SK-N-SH (cell line): ENCODE data around the gene CNRIP1. TPM values are rescaled to one million over a fixed set of nuclear protein-coding genes. Genes with fewer than 3 reads are reported as not detected.

ENCODE experiments used
- CTCF ChIA-PET: fragments of 300-600, 350-600 bp; formaldehyde crosslinking; extraction: SDS; loops from one replicate; lab custom pipeline; 2021; lab: Yijun Ruan, JAX
- POLR2A ChIA-PET: fragments of 350-600 bp; sonication (Branson Sonifier 250); formaldehyde crosslinking; extraction: SDS; loops from one replicate; lab custom pipeline; 2020; ENCODE audit warnings: antibody characterized with exemption, inconsistent platforms; lab: Yijun Ruan, JAX
- DNase-seq: peaks from one replicate; pipeline ENCODE4 v3.0.0; 2012
- H2AFZ ChIP-seq: fragments of 200-600 bp; sonication (generic); 2 replicates; pipeline ENCODE4 v1.8.1; 2016; ENCODE audit warnings: antibody characterized with exemption, mild to moderate bottlenecking, low read depth
- H3F3A ChIP-seq: fragments of 200-600 bp; sonication (generic); replicated peaks from 2 replicates; pipeline ENCODE3; 2016; ENCODE audit warnings: antibody characterized with exemption, mild to moderate bottlenecking; ENCODE audit not compliant: insufficient read depth
- H3K27ac ChIP-seq, 2 experiments: fragments of 200-500 bp in 1 of 2; fragments of 200-600 bp in 1 of 2; sonication (Bioruptor generic) in 1 of 2; sonication (generic), shearing (Covaris generic) in 1 of 2; 2 replicates each; pipeline versions ENCODE4 v1.5.1 to v1.6.1; 2014 to 2016; ENCODE audit warnings: low read depth in 2 of 2, inconsistent platforms in 1 of 2, low read length in 1 of 2, mild to moderate bottlenecking in 1 of 2, mixed read lengths in 1 of 2
- H3K27me3 ChIP-seq: fragments of 200-600 bp; sonication (generic), shearing (Covaris generic); 2 replicates; pipeline ENCODE4 v1.6.1; 2016; ENCODE audit warnings: mixed run types; ENCODE audit not compliant: insufficient read depth
- H3K36me3 ChIP-seq, 2 experiments: fragments of 200-500 bp in 1 of 2; fragments of 200-600 bp in 1 of 2; sonication (Bioruptor generic) in 1 of 2; sonication (generic) in 1 of 2; replicated peaks in 1 of 2; 2 replicates each; pipeline versions ENCODE3 to v1.5.1; 2014 to 2016; ENCODE audit warnings: low read length in 1 of 2, mild to moderate bottlenecking in 1 of 2; ENCODE audit not compliant: insufficient read depth in 2 of 2, control insufficient read depth in 1 of 2
- H3K4me1 ChIP-seq, 2 experiments: fragments of 200-500 bp in 1 of 2; fragments of 200-600 bp in 1 of 2; sonication (Bioruptor generic) in 1 of 2; sonication (generic), shearing (Covaris generic) in 1 of 2; 2 replicates each; pipeline versions ENCODE4 v1.5.1 to v1.6.1; 2014 to 2016; ENCODE audit warnings: low read depth in 1 of 2, low read length in 1 of 2, mixed run types in 1 of 2; ENCODE audit not compliant: insufficient read depth in 2 of 2, control insufficient read depth in 1 of 2
- H3K4me2 ChIP-seq: fragments of 200-600 bp; sonication (generic), shearing (Covaris generic); 2 replicates; pipeline ENCODE4 v1.6.1; 2017; ENCODE audit warnings: mixed run types
- H3K4me3 ChIP-seq, 2 experiments: fragments of 200-500 bp in 1 of 2; fragments of 200-600 bp in 1 of 2; sonication (Bioruptor generic) in 1 of 2; sonication (generic), shearing (Covaris generic) in 1 of 2; 2 replicates each; pipeline versions ENCODE4 v1.5.1 to v1.8.1; 2014 to 2016; ENCODE audit warnings: low read depth in 2 of 2, inconsistent platforms in 1 of 2, low read length in 1 of 2, mild to moderate bottlenecking in 1 of 2, mixed read lengths in 1 of 2, moderate library complexity in 1 of 2
- H3K79me2 ChIP-seq: fragments of 200-600 bp; sonication (generic); 2 replicates; pipeline ENCODE4 v1.8.1; 2017; ENCODE audit warnings: mild to moderate bottlenecking; ENCODE audit not compliant: insufficient read depth
- H3K9ac ChIP-seq: fragments of 200-600 bp; sonication (generic); 2 replicates; pipeline ENCODE4 v1.6.1; 2017; ENCODE audit warnings: mixed run types
- H3K9me2 ChIP-seq: fragments of 200-600 bp; sonication (generic); 2 replicates; pipeline ENCODE4 v1.6.1; 2017; ENCODE audit warnings: mixed run types
- H3K9me3 ChIP-seq: fragments of 200-600 bp; sonication (generic); 2 replicates; pipeline ENCODE4 v1.6.1; 2017; ENCODE audit warnings: mixed run types, mild to moderate bottlenecking, moderate library complexity
- H4K20me1 ChIP-seq: fragments of 200-600 bp; sonication (generic); 2 replicates; pipeline ENCODE4 v1.6.1; 2017; ENCODE audit warnings: mild to moderate bottlenecking, mixed run types; ENCODE audit not compliant: insufficient read depth
- FOXM1 ChIP-seq: IDR thresholded peaks from 2 replicates; pipeline ENCODE4 v1.4.0; 2012; ENCODE audit warnings: low read depth, mild to moderate bottlenecking
- GABPA ChIP-seq: IDR thresholded peaks from 2 replicates; pipeline ENCODE4 v1.4.0; 2012; ENCODE audit warnings: low read depth, mild to moderate bottlenecking
- GATA2 ChIP-seq: sonication (generic); formaldehyde crosslinking; IDR thresholded peaks from 2 replicates; pipeline ENCODE4 v1.5.0; 2020; ENCODE audit warnings: mild to moderate bottlenecking, missing genetic modification reagents
- MEF2A ChIP-seq: IDR thresholded peaks from 2 replicates; pipeline ENCODE4 v1.4.0; 2012; ENCODE audit warnings: low read depth, borderline replicate concordance
- MXI1 ChIP-seq: IDR thresholded peaks from 2 replicates; pipeline ENCODE4 v1.6.1; 2012; ENCODE audit warnings: mild to moderate bottlenecking, low read depth, low read length, improper control_type of control experiment
- NFIC ChIP-seq: IDR thresholded peaks from 2 replicates; pipeline ENCODE4 v1.4.0; 2012; ENCODE audit warnings: borderline replicate concordance
- NRF1 ChIP-seq: IDR thresholded peaks from 2 replicates; pipeline ENCODE4 v1.6.1; 2012; ENCODE audit warnings: low read depth, mild to moderate bottlenecking, low read length
- POLR2AphosphoS5 ChIP-seq: IDR thresholded peaks from 2 replicates; pipeline ENCODE4 v1.6.1; 2012; ENCODE audit warnings: low read depth, low read length
- RCOR1 ChIP-seq: fragments of 150-350 bp; IDR thresholded peaks from 2 replicates; pipeline ENCODE4 v1.6.1; 2017; ENCODE audit warnings: antibody characterized with exemption, low read length
- SMC3 ChIP-seq: IDR thresholded peaks from 2 replicates; pipeline ENCODE4 v1.6.1; 2012; ENCODE audit warnings: low read depth, low read length, improper control_type of control experiment
- TAF1 ChIP-seq: IDR thresholded peaks from 2 replicates; pipeline ENCODE4 v1.6.1; 2012; ENCODE audit warnings: low read depth, mild to moderate bottlenecking, low read length, moderate library complexity, borderline replicate concordance
- TCF12 ChIP-seq: IDR thresholded peaks from 2 replicates; pipeline ENCODE4 v1.4.0; 2012
- TEAD4 ChIP-seq: IDR thresholded peaks from 2 replicates; pipeline ENCODE4 v1.4.0; 2012; ENCODE audit warnings: mild to moderate bottlenecking, borderline replicate concordance; ENCODE audit not compliant: insufficient read depth
- USF2 ChIP-seq: fragments of 150-350 bp; IDR thresholded peaks from 2 replicates; pipeline ENCODE4 v1.6.1; 2017; ENCODE audit warnings: antibody characterized with exemption, low read length, low read depth, borderline replicate concordance
- YY1 ChIP-seq: IDR thresholded peaks from 2 replicates; pipeline ENCODE4 v1.4.0; 2012; ENCODE audit warnings: low read depth, mild to moderate bottlenecking
- WGBS: methylation state at CpG from one replicate; pipeline ENCODE4 v1.1.6; 2017; ENCODE audit warnings: low lambda C conversion rate; 5-methylcytosine and 5-hydroxymethylcytosine counted together
- polyA plus RNA-seq, 3 experiments: library from polyadenylated mRNA; depleted of rRNA; stranded (reverse); fragments of >200 nt; gene quantifications; 2 replicates each; pipeline ENCODE4 v1.2.3, GENCODE V29; 2012
- TF ChIP-seq, protein P1 (sequence below): fragments of 200-600 bp; sonication (generic); IDR thresholded peaks from 2 replicates; pipeline ENCODE4 v1.6.1; 2017; ENCODE audit warnings: antibody characterized with exemption, mild to moderate bottlenecking, moderate library complexity
- TF ChIP-seq, protein P2 (sequence below): IDR thresholded peaks from 2 replicates; pipeline ENCODE4 v1.4.0; 2012; ENCODE audit warnings: low read depth
- TF ChIP-seq, protein P3 (sequence below): IDR thresholded peaks from 2 replicates; pipeline ENCODE4 v1.4.0; 2012; ENCODE audit warnings: low read depth, borderline replicate concordance
- TF ChIP-seq, protein P4 (sequence below): IDR thresholded peaks from 2 replicates; pipeline ENCODE4 v1.6.1; 2012; ENCODE audit warnings: mild to moderate bottlenecking, low read depth, low read length, moderate library complexity

The CNRIP1 gene
- polyA plus RNA-seq, 1 of the 3 experiments (the other 2 are of a cell fraction), result 55.5 TPM

DNA sequence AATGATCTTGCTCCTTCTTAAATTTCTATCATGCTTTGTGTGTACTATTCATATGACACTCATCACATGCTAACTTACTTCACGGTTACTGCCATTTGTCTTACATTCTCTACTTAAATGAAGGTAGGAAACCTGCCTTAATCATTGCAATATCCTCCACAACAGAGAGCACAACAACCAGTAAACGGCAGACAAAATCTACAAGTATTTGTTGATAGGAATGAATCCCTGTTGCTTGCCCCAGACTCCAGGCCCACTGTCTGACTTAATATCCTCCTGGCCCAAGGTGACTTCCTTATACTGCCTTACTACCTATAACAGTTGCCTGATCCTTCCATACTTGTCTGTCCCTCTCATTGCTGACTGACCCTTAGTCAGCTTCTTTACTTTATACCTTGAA lies 70.9 kb downstream of the CNRIP1 start (continued):
- TF ChIP-seq, protein P1, sequence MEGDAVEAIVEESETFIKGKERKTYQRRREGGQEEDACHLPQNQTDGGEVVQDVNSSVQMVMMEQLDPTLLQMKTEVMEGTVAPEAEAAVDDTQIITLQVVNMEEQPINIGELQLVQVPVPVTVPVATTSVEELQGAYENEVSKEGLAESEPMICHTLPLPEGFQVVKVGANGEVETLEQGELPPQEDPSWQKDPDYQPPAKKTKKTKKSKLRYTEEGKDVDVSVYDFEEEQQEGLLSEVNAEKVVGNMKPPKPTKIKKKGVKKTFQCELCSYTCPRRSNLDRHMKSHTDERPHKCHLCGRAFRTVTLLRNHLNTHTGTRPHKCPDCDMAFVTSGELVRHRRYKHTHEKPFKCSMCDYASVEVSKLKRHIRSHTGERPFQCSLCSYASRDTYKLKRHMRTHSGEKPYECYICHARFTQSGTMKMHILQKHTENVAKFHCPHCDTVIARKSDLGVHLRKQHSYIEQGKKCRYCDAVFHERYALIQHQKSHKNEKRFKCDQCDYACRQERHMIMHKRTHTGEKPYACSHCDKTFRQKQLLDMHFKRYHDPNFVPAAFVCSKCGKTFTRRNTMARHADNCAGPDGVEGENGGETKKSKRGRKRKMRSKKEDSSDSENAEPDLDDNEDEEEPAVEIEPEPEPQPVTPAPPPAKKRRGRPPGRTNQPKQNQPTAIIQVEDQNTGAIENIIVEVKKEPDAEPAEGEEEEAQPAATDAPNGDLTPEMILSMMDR, result no peak

DNA sequence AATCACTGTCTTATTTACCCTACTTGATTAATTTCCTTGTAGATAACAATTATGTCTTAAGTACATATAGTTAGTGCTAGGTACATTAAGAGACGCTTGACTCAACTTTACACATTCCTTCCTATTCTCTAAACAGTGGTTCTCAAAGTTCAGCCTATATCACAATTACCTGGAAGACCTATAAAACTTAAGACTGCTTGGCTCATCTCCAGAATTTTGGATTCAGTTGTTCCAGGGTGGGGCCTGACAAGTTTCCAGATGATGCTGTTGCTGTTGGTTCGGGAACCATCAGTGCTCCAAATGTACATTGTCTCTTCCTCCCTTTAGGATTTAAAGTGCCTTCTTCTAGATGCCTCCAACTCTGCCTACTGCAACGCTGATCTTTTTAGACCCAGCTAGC lies 71.4 kb downstream of the CNRIP1 start:
- Histone ChIP-seq H4K20me1 (peaks cover 77% of the 10 kb centered on the region), H3F3A (peaks cover 29% of the 10 kb centered on the region), H2AFZ (no peak overlapping the region), H3K27ac (no peak overlapping the region), H3K9me2 (no peaks in the 10 kb centered on the region), H3K27me3 (no peaks in the 10 kb centered on the region), H3K4me1 (peaks cover 17 to 42% of the 10 kb centered on the region in 2 experiments), H3K79me2 (peaks cover 89% of the 10 kb centered on the region), H3K9ac (no peak overlapping the region), H3K4me3 (no peak overlapping the region), H3K36me3 (peaks cover 8 to 9% of the 10 kb centered on the region in 2 experiments), H3K9me3 (no peaks in the 10 kb centered on the region), H3K4me2 (peak overlapping the region; percentile 66)
- DNase-seq, result no peak
- TF ChIP-seq POLR2AphosphoS5 (no peak), TAF1 (no peak), MEF2A (no peak), TEAD4 (no peak), GABPA (no peak), YY1 (no peak), TCF12 (no peak), USF2 (no peak)
- TF ChIP-seq, protein P2, sequence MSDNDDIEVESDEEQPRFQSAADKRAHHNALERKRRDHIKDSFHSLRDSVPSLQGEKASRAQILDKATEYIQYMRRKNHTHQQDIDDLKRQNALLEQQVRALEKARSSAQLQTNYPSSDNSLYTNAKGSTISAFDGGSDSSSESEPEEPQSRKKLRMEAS, result no peak
- TF ChIP-seq, protein P3, sequence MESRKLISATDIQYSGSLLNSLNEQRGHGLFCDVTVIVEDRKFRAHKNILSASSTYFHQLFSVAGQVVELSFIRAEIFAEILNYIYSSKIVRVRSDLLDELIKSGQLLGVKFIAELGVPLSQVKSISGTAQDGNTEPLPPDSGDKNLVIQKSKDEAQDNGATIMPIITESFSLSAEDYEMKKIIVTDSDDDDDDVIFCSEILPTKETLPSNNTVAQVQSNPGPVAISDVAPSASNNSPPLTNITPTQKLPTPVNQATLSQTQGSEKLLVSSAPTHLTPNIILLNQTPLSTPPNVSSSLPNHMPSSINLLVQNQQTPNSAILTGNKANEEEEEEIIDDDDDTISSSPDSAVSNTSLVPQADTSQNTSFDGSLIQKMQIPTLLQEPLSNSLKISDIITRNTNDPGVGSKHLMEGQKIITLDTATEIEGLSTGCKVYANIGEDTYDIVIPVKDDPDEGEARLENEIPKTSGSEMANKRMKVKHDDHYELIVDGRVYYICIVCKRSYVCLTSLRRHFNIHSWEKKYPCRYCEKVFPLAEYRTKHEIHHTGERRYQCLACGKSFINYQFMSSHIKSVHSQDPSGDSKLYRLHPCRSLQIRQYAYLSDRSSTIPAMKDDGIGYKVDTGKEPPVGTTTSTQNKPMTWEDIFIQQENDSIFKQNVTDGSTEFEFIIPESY, result no peak
- WGBS, result 89% methylated on average over 3 of the region's 3 CpGs
- CTCF ChIA-PET, result interaction anchor here (1.0 kb wide), 2 partner anchors 52 to 126 kb away, joined by 3 to 4 read pairs; no protein-coding TSS in a partner anchor
- POLR2A ChIA-PET, result no interaction called here

GRCh38 chr2:68246396-68246795 lies 73.4 kb downstream of the CNRIP1 start:
- CTCF ChIA-PET, result interaction anchor here (0.6 to 1.4 kb wide), 4 partner anchors 10 to 124 kb away, joined by 3 read pairs; no protein-coding TSS in a partner anchor
- WGBS, result 97% methylated on average over 1 of the region's 1 CpG
- TF ChIP-seq, protein P4, sequence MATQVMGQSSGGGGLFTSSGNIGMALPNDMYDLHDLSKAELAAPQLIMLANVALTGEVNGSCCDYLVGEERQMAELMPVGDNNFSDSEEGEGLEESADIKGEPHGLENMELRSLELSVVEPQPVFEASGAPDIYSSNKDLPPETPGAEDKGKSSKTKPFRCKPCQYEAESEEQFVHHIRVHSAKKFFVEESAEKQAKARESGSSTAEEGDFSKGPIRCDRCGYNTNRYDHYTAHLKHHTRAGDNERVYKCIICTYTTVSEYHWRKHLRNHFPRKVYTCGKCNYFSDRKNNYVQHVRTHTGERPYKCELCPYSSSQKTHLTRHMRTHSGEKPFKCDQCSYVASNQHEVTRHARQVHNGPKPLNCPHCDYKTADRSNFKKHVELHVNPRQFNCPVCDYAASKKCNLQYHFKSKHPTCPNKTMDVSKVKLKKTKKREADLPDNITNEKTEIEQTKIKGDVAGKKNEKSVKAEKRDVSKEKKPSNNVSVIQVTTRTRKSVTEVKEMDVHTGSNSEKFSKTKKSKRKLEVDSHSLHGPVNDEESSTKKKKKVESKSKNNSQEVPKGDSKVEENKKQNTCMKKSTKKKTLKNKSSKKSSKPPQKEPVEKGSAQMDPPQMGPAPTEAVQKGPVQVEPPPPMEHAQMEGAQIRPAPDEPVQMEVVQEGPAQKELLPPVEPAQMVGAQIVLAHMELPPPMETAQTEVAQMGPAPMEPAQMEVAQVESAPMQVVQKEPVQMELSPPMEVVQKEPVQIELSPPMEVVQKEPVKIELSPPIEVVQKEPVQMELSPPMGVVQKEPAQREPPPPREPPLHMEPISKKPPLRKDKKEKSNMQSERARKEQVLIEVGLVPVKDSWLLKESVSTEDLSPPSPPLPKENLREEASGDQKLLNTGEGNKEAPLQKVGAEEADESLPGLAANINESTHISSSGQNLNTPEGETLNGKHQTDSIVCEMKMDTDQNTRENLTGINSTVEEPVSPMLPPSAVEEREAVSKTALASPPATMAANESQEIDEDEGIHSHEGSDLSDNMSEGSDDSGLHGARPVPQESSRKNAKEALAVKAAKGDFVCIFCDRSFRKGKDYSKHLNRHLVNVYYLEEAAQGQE, result no peak
- TF ChIP-seq RCOR1 (no peak), GATA2 (no peak), FOXM1 (no peak), SMC3 (no peak), NRF1 (no peak), MEF2A (no peak), GABPA (no peak), POLR2AphosphoS5 (no peak), NFIC (no peak), MXI1 (no peak)

More at GRCh38 chr2:68246396-68246795, 73.4 kb downstream of the CNRIP1 start:
- POLR2A ChIA-PET, result no interaction called here
- Histone ChIP-seq H2AFZ (no peak overlapping the region), H3K9me3 (no peaks in the 10 kb centered on the region), H3F3A (peaks cover 30% of the 10 kb centered on the region), H3K36me3 (peaks cover 8 to 15% of the 10 kb centered on the region in 2 experiments), H3K27ac (no peak overlapping the region), H3K4me1 (peaks cover 17 to 45% of the 10 kb centered on the region in 2 experiments), H3K79me2 (peaks cover 100% of the 10 kb centered on the region), H3K9me2 (no peaks in the 10 kb centered on the region), H4K20me1 (peaks cover 96% of the 10 kb centered on the region), H3K9ac (no peak overlapping the region), H3K4me2 (0 out of 2 replicates have a peak overlapping the region, but pooled peaks have one; percentile 7), H3K4me3 (no peak overlapping the region), H3K27me3 (no peaks in the 10 kb centered on the region)
- no peak for DNase-seq
